ENCODE data around the gene IL17F. TPM values are rescaled to one million over a fixed set of nuclear protein-coding genes. Genes with fewer than 3 reads are reported as not detected.
"Not testable (repeated sequence)": the region's sequence is repeated elsewhere in the genome, so short reads cannot be mapped to it uniquely, and the experiment has no call there.

IL17F gene
- total and polyA plus RNA-seq, 4 donors = not detected

- DNase-seq (ENCODE audit: low spot score) = no peak
- peaks cover 0 to 5% (median 3%) of the 10 kb centered on the region in 4 donors for H3K9me3 ChIP-seq (ENCODE audit: control insufficient read depth in 4 of 4, low read length in 3 of 4)
- no peaks in the 10 kb centered on the region for H3K4me1 ChIP-seq (ENCODE audit: control insufficient read depth in 4 of 4, insufficient read depth in 4 of 4, low read length in 3 of 4)
- no peak overlapping the region for H3K9ac ChIP-seq (ENCODE audit: low read depth in 1 of 2, low read length in 2 of 2)
- no peak overlapping the region for H3K4me3 ChIP-seq (ENCODE audit: low read depth in 1 of 3, low read length in 3 of 3)
- TF ChIP-seq HNF4G (IDR thresholded peaks at IDR 0.05) (no peak), GABPA (IDR thresholded peaks at IDR 0.05 in 1 of 2, conservative IDR thresholded peaks at IDR 0.05 in 1 of 2) (no peak), ATF3 (IDR thresholded peaks at IDR 0.05) (no peak), SP1 (IDR thresholded peaks at IDR 0.05) (no peak), JUND (IDR thresholded peaks at IDR 0.05) (no peak), FOXA1 (IDR thresholded peaks at IDR 0.05) (no peak), REST (IDR thresholded peaks at IDR 0.05) (no peak), YY1 (IDR thresholded peaks at IDR 0.05) (no peak), CTCF (IDR thresholded peaks at IDR 0.05; ENCODE audit: low read depth, low read length, missing input control) (no peak), FOXA2 (IDR thresholded peaks at IDR 0.05) (no peak), EGR1 (IDR thresholded peaks at IDR 0.05; ENCODE audit: low read depth in 2 of 2) (no peak), HNF4A (conservative IDR thresholded peaks at IDR 0.05) (no peak), TAF1 (conservative IDR thresholded peaks at IDR 0.05) (no peak), RAD21 (IDR thresholded peaks at IDR 0.05) (no peak)
- H3K36me3 ChIP-seq (ENCODE audit: control insufficient read depth in 4 of 4, insufficient read depth in 3 of 4, low read depth in 1 of 4, low read length in 3 of 4) = no peaks in the 10 kb centered on the region
- H3K27ac ChIP-seq (ENCODE audit: low read depth in 1 of 2, low read length in 2 of 2) = no peak overlapping the region
- no peaks in the 10 kb centered on the region for H3K27me3 ChIP-seq (ENCODE audit: control insufficient read depth in 4 of 4, insufficient read depth in 4 of 4, low read length in 3 of 4)
Measured at GRCh38 chr6:52201493-52201892, 42.8 kb downstream of the IL17F start.

- DNase-seq (ENCODE audit: low spot score) = no peak
- H3K9me3 ChIP-seq (ENCODE audit: control insufficient read depth in 4 of 4, low read length in 3 of 4) = peaks cover 0 to 5% (median 3%) of the 10 kb centered on the region in 4 donors
- H3K36me3 ChIP-seq (ENCODE audit: control insufficient read depth in 4 of 4, insufficient read depth in 3 of 4, low read depth in 1 of 4, low read length in 3 of 4) = no peaks in the 10 kb centered on the region
- TF ChIP-seq JUND (IDR thresholded peaks at IDR 0.05) (no peak), HNF4A (conservative IDR thresholded peaks at IDR 0.05) (no peak), ZBTB33 (IDR thresholded peaks at IDR 0.05) (no peak), YY1 (IDR thresholded peaks at IDR 0.05) (no peak), TAF1 (conservative IDR thresholded peaks at IDR 0.05) (no peak), EGR1 (IDR thresholded peaks at IDR 0.05; ENCODE audit: low read depth in 2 of 2) (no peak), FOXA1 (IDR thresholded peaks at IDR 0.05) (no peak), GABPA (IDR thresholded peaks at IDR 0.05 in 1 of 2, conservative IDR thresholded peaks at IDR 0.05 in 1 of 2) (no peak)
- no peaks in the 10 kb centered on the region for H3K27me3 ChIP-seq (ENCODE audit: control insufficient read depth in 4 of 4, insufficient read depth in 4 of 4, low read length in 3 of 4)
- H3K4me3 ChIP-seq (ENCODE audit: low read depth in 1 of 3, low read length in 3 of 3) = no peak overlapping the region
- H3K4me1 ChIP-seq (ENCODE audit: control insufficient read depth in 4 of 4, insufficient read depth in 4 of 4, low read length in 3 of 4) = no peaks in the 10 kb centered on the region
- no peak overlapping the region for H3K9ac ChIP-seq (ENCODE audit: low read depth in 1 of 2, low read length in 2 of 2)
- WGBS = 7% methylated on average over 1 of the region's 1 CpG
- H3K27ac ChIP-seq (ENCODE audit: low read depth in 1 of 2, low read length in 2 of 2) = no peak overlapping the region
Measured at GRCh38 chr6:52201046-52201445, 43.3 kb downstream of the IL17F start.

GRCh38 chr6:52200088-52200487, 44.2 kb downstream of the IL17F start:
- not testable (repeated sequence) for H3K4me3 ChIP-seq (ENCODE audit: low read depth in 1 of 3, low read length in 3 of 3); H3K9me3 ChIP-seq (ENCODE audit: control insufficient read depth in 4 of 4, low read length in 3 of 4); H3K27ac ChIP-seq (ENCODE audit: low read depth in 1 of 2, low read length in 2 of 2); H3K27me3 ChIP-seq (ENCODE audit: control insufficient read depth in 4 of 4, insufficient read depth in 4 of 4, low read length in 3 of 4); H3K9ac ChIP-seq (ENCODE audit: low read depth in 1 of 2, low read length in 2 of 2); DNase-seq (ENCODE audit: low spot score); H3K4me1 ChIP-seq (ENCODE audit: control insufficient read depth in 4 of 4, insufficient read depth in 4 of 4, low read length in 3 of 4); H3K36me3 ChIP-seq (ENCODE audit: control insufficient read depth in 4 of 4, insufficient read depth in 3 of 4, low read depth in 1 of 4, low read length in 3 of 4)
- 51% methylated on average over 5 of the region's 5 CpGs for WGBS

Data from liver (tissue), 9 donors.